RWPE1 (cell line): ENCODE data around the gene TNS4.

Experiments used
- CTCF ChIA-PET: fragments of 350-600 bp; sonication (Branson Sonifier 250); formaldehyde crosslinking; extraction: SDS; loops from one replicate; lab custom pipeline; 2021; lab: Yijun Ruan, JAX
- POLR2A ChIA-PET: fragments of 400-600 bp; formaldehyde crosslinking; extraction: SDS; loops from one replicate; lab custom pipeline; 2020; ENCODE audit warnings: antibody characterized with exemption; ENCODE audit not compliant: low non-redundant PET; lab: Yijun Ruan, JAX
- DNase-seq: peaks from one replicate; pipeline ENCODE4 v3.0.0; 2012; ENCODE audit warnings: low spot score
- H3K27ac ChIP-seq: fragments of 450-650 bp; 2 replicates; pipeline ENCODE4 v1.5.1; 2017
- CTCF ChIP-seq: fragments of 450-650 bp; conservative IDR thresholded peaks from 2 replicates; pipeline ENCODE4 v1.5.1; 2017; ENCODE audit warnings: low read depth, mild to moderate bottlenecking

The TNS4 gene

DNA sequence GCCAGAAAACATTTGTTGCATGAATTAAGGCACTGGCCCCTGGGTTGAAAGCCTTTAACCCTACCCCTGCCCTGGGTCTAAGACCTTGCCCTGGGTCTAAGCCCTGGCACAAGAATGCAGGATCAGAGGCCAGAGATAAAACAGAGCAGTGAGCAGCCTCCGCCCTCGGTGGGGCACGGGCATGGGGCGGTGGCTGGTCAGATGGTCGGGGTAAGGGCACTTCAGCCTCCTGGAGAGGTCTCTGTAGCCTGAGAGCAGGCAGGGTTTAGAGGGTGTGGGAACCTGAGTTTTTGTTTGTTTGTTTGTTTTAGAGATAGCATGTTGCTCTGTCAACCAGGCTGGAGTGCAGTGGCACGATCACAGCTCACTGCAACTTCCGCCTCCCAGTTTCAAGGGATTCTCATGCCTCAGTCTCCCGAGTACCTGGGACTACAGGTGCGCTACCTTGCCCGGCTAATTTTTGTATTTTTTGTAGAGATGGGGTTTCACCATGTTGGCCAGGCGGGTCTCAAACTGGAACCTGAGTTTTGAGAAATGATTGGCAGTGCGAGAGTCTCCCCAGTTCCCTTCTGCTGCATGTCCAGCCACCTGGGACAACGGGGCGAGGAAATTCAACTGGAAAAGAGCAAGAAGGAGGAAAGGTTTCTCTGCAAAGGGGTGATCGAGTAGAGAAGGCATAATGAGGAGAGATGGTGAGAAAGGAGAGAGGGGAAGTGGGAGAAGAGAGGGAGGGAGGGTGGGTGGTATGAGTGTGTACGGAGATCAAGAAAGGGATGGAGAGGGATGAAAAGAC is 27.7 kb downstream of the TNS4 start:
- ChIA-PET CTCF (no interaction called here), POLR2A (no interaction called here)
- TF ChIP-seq CTCF: no peak
- no peak for DNase-seq
- H3K27ac ChIP-seq: peak overlapping the region; percentile 100

GRCh38 chr17:40472733-40473452 is 28.5 kb downstream of the TNS4 start:
- ChIA-PET POLR2A (no interaction called here), CTCF (interaction anchor here (0.8 kb wide), 1 partner anchor 60 kb away, joined by 3 read pairs; no protein-coding TSS in a partner anchor)
- peak overlapping the region; percentile 100 for H3K27ac ChIP-seq
- no peak for TF ChIP-seq CTCF
- no peak for DNase-seq

DNA sequence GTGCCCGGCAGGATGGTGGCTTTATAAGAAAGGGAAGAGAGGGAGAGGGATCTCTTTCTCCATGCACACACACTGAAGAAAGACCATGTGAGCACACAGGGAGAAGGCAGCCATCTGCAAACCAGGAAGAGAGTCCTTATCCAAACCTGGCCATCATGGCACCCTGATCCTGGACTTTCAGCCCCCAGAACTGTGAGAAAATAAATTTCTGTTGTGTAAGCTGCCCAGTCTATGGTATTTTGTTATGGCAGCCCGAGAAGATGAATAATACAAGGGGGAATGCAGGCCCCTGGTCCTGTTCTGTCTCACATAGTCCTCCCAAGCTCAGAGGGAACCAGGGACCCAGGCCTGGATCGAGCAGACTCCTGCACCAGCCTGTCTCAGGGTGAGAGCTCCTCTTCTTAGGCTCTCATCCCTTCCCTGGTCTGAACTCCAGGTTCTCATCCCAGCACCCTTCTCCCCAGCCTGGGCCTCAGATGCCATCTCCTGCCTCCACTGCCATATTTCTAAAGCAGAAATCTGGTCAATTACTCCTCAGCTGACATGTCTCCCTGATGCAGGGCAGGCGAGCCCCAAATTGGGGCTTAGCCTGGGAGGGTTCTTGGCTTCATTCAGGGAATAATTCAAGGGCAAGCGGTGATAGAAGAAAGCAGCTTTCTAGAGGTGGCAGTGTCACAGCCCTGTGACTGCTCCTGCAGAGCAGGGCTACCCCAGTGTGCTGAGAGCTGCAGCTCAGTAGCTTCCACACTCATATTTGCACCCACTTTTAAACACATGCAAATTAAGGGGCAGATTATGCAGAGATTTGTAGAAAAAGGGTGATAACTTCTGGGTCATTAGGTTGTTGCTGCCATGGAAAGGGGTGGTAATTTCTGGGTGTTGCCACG is 29.3 kb downstream of the TNS4 start:
- POLR2A ChIA-PET: interaction anchor here (0.7 kb wide), 1 partner anchor 83 kb away, joined by 3 read pairs; no protein-coding TSS in a partner anchor
- CTCF ChIA-PET: interaction anchor here (0.6 to 0.8 kb wide), 2 partner anchors 61 to 82 kb away, joined by 3 read pairs; no protein-coding TSS in a partner anchor
- peak overlapping the region; percentile 89 for H3K27ac ChIP-seq
- DNase-seq: no peak
- TF ChIP-seq CTCF: no peak

GRCh38 chr17:40470932-40471828 is 30.2 kb downstream of the TNS4 start:
- peak overlapping the region; percentile 89 for H3K27ac ChIP-seq
- CTCF ChIA-PET: no interaction called here
- no peak for TF ChIP-seq CTCF
- POLR2A ChIA-PET: interaction anchor here (0.7 kb wide), 1 partner anchor 84 kb away, joined by 3 read pairs; no protein-coding TSS in a partner anchor
- DNase-seq: no peak

- no peak for TF ChIP-seq CTCF
- no peak for DNase-seq
- CTCF ChIA-PET: interaction anchor here (1.0 kb wide), 1 partner anchor 63 kb away, joined by 3 read pairs; no protein-coding TSS in a partner anchor
- POLR2A ChIA-PET: no interaction called here
- H3K27ac ChIP-seq: peak overlapping the region; percentile 89
Observed at GRCh38 chr17:40469805-40470675, 31.4 kb downstream of the TNS4 start.
